NCI-H2081 treated with DMSO at 0.1 percent for 48 hours (cell line): ENCODE results near the gene LRBA.

Source experiments
- DNase-seq: peaks from one replicate; lab custom pipeline; 2025; lab: John Stamatoyannopoulos, UW

LRBA gene

DNA sequence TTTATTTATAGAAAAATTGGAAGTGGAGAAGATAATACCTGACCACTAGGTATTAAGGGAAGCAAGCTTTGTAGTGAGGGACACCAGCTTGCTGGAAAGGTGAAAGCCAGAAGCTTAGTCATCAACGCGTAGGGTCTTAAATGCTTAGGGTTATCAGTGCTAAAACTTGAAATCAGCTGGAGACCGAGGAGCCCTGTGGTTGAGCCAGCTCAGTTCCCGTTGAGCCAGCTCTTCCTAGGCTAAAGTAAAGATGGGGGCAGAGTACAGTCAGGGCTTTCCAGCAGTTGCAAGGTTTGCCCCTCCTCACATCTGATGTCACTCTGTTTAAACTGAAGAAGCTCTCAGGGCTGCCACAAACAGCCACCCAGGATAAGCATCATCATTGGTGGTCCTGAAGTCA is 696.1 kb downstream of the LRBA start:
- DNase-seq, result no peak

DNA sequence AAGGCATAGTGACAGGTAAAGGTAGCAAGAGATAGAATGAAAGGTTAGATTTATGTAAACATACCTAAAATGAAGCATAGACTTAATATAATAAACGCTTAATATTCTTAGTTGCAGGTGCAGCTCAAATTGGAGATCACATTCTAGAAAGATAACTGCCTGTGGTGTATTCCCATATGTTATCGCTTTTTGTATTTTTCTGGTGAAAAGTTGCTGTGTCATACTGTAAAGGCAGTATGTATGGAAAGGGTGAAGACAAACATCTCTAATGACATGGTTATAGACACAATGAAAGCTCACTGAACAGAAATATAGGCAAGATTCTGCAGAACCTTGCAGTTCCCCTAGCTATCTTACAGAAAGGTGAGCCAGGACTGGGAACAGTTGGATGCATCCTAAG is 696.6 kb downstream of the LRBA start:
- DNase-seq, result no peak

DNA sequence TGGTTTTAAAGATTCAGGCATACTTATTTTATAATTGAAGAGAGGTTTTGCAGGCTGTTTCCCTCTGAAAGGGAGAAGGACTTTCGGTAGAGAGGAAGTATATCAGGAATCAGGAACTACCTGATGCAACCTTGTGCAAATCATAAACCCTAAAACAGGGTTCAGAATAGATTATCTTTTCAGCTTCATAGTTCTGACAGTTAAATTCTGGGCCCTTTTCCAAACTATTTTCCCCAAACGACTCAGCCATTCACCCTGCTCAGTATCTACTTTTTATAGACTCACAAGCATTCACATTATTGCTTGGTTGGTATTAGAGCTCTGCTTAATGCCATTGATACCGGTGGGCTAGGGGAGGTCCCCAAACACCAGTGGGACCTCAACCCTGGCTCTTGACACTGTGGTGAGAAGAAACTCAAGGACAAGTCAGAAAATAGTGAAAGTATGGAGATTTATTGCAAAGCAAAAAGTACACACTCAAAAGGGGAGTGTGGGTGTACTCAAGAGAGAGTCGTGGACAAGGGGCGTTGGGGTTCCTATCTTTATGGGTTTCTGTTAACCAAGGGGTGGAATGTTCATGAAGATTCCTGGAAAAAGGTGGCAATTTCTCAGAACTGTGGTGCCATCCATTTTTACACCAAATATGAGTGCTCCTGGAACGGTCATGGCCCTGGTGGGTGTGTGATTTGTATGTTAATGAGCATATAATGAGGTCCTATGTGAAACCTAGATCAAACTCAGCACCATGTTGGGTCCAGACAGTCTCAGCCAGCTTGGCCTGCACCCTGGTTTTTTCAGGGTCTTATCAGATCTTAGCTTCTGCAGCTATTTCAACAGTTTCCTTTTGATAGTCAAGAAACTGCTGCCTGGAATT is 698.5 kb downstream of the LRBA start:
- DNase-seq, result no peak

DNA sequence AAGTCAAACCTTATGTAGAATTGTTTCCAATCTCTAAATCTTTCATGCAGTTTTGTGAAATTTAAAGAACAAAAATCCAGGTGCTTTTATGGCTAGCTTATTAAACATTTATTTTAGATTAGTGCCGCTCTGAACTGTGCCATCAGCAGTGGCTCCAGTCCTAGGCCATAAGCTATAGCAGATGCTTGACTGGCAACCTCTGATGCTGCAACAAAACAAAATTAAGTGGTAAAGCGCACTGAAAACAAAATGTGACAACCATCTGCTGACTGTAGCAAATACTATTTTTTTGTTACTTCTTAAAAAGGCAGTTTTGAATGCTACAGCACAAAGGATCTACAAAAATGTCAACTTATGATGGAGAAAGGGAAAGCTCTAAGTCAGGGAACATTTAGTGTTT is 699.4 kb downstream of the LRBA start:
- no peak for DNase-seq

DNA sequence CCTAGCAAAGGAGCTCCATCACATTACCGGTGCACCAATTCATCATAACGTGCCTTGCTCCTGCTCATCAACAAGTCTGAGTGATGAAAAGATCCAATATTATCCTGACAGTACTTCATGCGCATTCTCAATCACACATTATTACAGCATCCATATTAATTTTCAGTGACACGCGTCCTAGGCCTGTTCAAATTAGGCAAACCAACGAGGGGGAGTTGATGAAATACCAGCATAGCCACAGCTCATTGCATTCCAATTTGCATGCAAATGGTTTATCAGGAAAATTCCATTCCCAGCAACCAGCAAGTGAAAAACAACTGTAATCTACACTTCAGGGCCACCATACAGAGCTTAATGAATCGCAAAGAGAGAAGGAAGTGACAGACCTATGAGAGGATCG is 699.9 kb downstream of the LRBA start:
- no peak for DNase-seq

DNA sequence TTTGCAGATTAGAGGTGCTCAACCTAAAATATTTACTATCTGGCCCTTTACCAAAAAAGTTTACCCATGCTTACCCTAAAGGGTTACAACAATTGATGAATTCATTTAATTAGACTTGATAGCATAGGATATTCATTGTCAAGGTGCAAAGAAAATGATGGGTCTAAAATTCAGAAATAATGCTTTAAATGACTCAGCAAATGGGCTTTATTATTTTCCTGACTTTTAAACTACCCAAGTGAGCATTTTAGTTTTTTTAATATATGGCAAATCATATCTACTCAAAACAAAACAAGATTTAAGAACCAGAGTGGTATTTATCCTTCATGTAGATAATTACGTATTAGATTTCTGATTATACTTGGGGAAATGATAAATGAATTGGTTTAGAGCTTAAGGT is 701.1 kb downstream of the LRBA start:
- no peak for DNase-seq

DNA sequence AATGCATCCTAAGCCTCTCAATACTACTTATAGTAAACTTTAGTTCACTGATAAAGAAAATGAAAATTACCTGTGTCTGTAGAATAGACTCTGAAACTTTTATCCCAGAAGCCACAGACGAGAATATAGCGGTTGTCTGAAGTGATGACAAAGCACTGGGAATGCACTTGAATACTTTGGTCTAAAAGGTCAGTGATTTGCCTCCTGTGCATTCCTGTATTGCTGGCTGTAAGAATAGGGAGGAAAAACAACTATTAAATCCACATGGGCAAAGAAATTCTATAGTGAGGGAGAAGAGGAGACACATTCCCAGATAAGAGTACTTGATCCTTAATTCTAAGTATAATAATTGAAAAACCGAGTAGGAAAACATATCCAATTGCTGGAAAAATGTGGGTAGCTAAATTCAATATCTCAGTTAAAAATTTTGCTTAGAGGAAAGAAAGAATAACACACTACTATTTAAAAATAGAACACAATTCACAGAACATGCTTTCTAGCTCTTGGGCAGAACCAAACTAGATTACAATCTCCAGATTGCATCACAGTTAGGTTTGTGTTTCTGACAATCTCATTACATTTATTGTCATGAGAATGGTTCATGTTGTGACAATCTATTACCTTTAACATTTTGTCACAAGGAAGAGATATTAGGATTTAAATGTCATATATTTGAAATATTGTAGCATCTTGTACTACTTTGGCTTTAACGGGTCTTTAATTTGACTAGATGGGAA is 704.8 kb downstream of the LRBA start:
- DNase-seq, result no peak

DNA sequence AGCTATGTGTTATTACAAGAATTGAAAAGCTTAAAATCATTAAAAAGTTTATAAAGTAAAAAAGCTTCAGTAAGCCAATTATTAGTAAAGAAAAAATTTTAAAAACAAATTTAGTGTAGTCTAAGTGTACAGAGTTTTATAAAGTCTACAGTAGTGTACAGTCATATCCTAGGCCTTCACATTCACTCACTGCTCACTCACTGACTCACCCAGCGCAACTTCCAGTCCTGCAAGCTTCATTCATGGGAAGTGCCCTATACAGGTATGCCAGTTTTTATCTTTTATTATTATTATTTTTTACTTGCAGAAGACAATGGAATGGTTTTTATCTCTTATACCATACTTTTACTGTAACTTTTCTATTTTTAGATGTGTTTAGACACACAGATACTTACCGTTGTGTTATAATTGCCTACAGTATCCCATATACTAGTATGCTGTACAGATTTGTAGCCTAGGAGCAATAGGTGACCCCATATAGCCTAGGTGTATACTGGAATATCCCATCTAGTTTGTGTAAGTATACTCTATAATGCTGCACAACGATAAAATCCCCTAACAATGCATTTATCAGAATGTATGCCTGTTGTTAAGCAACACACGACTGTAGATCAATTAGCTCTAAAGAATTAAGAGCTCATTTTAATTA is 706.1 kb downstream of the LRBA start:
- no peak for DNase-seq

DNA sequence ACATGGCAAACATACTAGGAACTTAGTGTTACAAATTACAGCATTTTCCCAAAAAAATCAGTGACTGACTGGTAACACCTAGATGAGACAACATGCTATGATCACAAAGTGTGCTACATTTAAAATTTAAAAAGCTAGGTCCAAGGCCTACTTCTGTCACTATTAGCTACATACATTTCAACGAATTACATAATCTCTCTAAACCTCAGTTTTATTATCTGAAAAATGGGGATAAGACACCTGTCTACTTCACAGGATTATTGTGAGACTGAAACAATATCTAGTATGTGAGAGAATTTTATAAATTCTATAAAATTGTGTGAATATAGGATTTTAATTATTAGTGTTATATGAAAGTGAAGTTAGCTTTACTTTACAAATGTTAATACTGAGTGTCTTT is 708.4 kb downstream of the LRBA start:
- DNase-seq, result no peak

DNA sequence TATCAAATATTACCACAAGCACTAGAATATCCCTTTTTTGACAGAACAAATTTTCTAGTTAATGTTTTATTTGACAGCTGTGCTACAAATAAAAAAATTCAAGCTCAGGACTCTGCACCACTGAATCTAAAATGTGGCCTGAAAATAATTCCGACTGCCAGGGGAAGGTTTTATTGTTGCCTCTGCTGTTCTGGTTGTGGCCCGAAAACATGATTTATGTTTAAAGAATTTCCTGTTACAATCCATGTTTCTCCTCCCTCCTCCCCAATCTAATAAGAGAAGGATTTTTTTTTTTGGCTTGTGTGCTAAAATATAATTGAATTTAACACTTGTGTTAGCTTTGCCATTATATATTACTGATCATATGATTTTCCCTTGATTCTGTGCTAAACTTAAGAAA is 709.1 kb downstream of the LRBA start:
- DNase-seq, result no peak

DNA sequence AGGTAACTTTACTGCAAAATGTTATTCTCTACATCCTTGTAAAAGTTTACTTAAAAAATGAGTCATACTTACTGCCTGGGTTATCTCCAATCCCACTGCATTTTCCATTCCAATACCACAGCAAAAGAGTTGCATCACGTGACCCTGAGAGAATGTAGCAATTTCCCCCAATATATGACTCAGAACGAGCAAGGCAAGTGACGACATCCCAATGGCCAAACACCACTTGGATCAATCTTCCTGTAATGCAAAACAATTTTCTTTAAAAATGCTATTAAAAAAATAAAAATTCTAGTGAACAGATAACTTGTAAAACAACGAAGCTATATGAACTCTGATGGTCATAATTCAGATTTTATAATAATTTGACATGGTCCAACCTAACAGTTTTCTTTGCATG is 712.5 kb downstream of the LRBA start:
- no peak for DNase-seq

DNA sequence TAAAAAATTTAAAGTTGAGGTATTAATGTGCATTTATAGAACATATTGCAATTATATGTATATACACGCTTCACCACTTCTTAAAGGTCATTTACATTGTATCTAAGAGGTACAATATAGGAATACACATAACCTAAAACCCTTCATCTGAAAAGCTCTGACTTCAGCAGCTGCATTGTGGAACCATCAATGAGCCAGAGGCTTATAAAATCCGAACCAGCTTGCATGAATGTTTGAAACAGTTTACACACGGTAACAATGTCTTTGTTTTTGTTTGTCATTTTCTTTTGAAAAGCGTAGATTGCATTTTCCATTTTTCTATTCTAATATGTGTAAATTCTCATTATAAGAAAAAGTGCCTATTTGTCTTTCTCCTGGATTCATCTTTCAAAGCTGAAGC is 715.3 kb downstream of the LRBA start:
- no peak for DNase-seq

DNA sequence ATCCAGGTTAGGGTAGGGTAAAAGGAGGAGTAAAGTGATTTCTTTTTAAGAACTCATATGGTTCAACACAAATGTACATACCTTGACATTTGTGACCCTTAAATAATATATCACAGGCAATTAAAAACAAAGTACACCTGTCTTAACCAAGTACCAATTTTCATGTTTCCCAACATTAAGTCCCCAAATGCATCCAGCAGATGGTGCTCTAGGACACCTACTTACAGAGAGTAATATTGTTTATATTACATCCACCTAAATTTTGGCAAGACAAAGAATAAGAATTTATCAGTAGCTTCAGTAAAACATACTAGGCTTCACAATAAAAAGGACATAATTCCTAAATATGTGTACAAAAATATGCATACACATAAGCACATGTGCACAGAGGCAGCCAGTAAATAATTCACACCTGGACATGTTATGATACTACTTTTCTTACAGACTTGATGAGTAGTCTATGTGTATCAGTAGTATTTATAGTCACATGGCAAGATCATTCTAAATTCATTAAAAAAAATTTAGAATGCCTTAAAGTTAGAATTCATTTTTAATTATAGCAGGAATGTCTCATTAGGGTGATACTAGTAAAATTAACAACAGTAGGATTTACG is 717.1 kb downstream of the LRBA start:
- peak; percentile 6 for DNase-seq

DNA sequence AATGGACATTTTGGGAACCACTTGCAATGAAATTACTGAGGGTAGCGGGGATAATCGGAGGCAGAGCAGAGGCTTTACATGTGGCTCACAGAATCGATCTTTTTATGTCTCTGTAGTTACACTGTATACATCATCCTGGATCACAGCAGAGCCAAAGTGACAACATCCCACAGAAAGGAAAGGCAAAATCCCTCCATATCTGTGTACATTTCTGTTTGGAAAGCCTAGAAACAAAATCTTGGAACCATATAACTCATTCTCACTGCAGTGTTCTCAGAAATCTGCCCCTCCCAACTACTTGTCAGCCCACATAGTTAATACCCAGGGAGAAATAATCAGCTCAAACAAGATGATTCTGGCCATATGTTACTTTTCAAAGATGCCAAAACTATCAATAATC is 725.2 kb downstream of the LRBA start:
- no peak for DNase-seq

DNA sequence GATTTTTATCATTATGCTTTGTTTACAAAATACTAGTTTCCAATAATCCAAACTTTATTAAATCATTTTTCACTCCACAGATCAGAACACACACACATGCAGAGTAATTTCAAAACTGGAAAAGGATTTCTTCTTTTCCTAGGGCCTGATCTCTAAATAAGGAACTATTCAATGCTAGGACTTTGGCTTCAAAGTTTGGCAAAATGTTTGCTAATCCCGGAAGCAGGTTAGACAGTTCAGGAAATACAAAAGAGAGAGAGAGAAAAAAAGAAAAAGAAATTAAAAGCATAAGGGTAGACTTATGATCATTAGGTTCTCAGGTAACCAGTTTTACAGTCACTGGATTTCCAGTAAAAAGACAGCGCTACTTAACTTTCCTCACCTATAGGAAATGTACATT is 725.9 kb downstream of the LRBA start:
- no peak for DNase-seq

DNA sequence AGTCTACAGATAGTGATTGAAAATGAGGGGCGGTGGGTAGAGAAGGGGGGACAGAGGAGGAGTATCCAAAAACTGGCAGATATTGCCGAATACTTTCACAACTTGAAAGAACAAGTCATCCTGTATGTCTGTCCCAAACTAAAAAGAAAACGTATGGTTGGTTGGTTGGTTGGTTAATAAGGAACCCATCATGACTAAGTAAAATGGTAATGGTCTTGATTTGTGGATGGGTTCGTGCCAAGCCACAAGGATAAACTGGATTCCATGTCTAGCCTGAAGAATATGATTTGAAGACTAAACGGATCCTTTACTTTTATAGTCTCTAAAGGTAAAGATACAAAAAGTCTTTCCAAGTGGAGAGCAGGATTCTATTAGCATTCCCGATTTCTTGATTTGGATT is 728.4 kb downstream of the LRBA start:
- DNase-seq, result no peak

DNA sequence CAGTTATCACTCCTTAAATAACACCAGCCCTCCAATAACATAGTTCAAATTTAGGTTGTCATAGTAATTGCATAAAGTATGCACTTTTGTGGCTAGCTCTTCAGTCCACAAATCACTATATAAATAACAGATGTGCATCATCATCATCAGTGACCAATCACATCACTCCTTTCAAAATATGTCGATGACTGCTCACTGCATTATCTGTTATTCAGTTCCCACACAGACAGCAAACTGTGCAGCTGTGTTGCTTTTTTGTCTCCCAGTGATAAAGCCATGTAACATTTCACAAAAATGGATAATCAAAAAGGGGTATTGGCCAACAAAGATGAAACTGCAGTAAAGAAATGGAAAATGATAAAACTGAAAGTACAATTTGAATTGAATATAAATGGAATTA is 731.4 kb downstream of the LRBA start:
- DNase-seq, result no peak

DNA sequence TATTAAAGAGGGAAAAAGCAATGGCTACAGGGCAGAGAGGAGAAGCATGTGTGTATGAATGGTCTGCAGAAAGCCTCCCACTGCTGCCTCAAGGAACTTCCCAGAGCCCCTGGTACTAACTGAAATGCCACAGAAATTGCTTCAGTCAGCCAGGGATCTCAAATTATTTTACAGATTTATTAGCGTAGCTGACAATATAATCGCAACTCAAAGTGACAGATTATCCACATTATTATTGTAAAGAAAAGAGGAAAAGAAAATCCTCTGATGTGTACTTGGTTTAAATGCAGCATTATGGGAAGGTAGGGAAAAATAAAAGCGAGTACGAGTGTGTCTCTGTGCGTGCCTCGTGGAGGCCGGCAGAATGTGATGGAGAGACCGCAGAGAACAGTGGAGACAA is 734.1 kb downstream of the LRBA start:
- DNase-seq, result no peak

DNA sequence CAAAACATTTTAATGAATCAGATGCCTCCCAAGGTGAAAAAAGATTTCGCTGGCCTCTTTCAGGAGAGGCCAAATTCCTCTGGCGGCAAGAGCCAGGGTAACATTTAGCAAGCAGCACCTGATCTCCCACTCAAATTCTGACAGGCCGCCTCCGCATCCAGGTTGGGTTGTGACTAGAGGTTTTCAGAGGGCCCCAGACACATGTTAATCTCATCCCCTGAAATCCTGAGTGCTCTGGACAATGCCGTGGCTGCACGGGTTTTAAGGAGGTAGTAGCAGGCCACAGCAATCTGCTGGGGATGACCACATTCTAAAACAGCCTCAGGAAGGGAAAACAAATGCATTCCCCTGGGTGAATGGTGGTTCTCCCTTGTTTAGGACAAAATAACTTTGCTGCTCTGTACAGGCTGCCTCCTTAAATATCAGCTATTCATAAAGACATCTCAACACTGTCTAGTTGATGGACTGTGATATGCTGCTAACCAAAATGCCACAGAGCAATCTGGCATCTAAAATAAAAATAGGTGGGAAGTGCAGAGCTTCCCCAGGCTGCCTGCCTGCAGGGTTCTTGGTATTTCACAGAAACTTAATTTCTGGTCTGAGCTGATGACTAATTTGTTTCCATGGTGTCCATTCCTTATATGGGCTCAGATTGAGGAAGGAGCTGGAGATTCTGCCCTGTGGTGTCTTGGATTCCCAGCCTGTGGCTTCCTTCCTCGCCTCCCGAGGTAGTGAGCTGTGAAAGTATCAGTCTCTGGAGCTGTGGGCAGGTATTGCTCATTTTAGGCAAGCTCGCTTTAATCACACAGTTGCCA is 734.8 kb downstream of the LRBA start:
- DNase-seq, result no peak

DNA sequence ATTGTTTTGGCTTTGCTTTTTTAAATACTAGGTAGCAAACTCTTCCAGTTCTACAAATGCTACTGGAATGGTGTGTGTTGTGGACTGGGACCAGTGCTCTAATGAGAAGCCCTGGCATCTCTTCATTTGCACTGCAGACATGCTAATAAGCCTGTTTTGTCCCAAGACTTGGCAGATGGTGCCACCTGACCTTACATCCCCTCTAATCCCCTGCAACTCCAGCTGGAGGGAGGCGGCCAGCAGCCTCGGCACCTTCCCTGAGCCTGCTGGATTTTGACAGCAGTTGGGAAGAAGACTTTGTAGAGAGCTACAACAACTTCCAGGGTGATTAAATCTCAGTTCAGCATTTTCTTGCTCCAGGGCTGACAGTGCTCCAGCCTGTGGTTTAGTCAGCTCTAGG is 736.9 kb downstream of the LRBA start:
- DNase-seq, result no peak

DNA sequence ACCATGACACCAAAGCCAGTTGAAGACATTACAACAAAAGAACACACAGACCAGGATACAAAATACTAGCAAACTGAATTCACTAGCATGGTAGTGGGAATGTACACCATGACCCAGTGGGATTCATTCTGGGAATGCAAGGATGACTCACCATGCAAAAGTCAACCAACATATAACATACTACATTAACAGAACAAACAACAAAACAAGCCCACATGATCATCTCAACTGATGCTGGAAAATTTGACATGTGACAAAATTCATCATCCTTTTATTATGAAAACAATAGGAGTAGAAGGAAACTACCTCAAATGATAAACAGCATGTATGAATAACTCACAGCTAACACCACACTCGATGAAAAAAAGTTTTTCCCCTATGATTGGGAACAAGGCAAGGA is 746.6 kb downstream of the LRBA start:
- no peak for DNase-seq

DNA sequence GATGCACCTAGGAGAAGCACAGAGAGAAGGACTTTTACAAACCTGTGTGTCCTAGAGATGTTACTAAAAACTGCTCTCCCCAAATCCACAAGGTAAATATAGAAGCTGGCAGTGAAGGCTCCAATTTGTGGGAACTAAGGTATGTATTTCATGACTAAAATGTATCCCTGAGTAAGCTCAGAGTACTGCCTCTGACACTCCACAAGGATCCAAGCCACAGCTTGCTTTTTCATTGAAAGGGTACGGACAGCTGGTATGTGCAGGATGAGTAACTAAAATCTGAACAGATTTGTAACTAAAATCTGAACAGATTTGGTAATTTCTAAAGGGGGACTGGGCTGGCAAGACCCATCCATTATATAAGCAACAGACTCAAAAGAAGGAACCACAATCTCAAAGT is 749.3 kb downstream of the LRBA start:
- no peak for DNase-seq
